OCI-LY1 (cell line): ENCODE results near the gene EIF3J.

ENCODE experiments used
- EZH2 ChIP-seq: fragments of 200-600 bp; sonication (generic), shearing (Covaris generic); IDR thresholded peaks from 2 replicates; pipeline ENCODE4 v1.8.0; 2017; ENCODE audit warnings: borderline replicate concordance, mixed run types, mild to moderate bottlenecking, antibody characterized with exemption, low read length, moderate library complexity, mixed read lengths
- TF ChIP-seq, protein P1 (sequence below): fragments of 200-600 bp; sonication (generic), shearing (Covaris generic); IDR thresholded peaks from 2 replicates; pipeline ENCODE4 v1.5.1; 2017; ENCODE audit warnings: mild to moderate bottlenecking, antibody characterized with exemption, low read length, moderate library complexity, mixed read lengths

GRCh38 chr15:44580105-44580504, 43.2 kb downstream of the EIF3J start:
- TF ChIP-seq, protein P1, sequence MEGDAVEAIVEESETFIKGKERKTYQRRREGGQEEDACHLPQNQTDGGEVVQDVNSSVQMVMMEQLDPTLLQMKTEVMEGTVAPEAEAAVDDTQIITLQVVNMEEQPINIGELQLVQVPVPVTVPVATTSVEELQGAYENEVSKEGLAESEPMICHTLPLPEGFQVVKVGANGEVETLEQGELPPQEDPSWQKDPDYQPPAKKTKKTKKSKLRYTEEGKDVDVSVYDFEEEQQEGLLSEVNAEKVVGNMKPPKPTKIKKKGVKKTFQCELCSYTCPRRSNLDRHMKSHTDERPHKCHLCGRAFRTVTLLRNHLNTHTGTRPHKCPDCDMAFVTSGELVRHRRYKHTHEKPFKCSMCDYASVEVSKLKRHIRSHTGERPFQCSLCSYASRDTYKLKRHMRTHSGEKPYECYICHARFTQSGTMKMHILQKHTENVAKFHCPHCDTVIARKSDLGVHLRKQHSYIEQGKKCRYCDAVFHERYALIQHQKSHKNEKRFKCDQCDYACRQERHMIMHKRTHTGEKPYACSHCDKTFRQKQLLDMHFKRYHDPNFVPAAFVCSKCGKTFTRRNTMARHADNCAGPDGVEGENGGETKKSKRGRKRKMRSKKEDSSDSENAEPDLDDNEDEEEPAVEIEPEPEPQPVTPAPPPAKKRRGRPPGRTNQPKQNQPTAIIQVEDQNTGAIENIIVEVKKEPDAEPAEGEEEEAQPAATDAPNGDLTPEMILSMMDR, result no peak
- TF ChIP-seq EZH2, result no peak
